DMS53 (cell line): Measurements from ENCODE around the gene MARCHF9.
A peak's percentile ranks its signal among the peaks of the same experiment; 100 is the strongest.

Source experiments
- DNase-seq: peaks from one replicate; lab custom pipeline; 2025; lab: John Stamatoyannopoulos, UW

The MARCHF9 gene

DNA sequence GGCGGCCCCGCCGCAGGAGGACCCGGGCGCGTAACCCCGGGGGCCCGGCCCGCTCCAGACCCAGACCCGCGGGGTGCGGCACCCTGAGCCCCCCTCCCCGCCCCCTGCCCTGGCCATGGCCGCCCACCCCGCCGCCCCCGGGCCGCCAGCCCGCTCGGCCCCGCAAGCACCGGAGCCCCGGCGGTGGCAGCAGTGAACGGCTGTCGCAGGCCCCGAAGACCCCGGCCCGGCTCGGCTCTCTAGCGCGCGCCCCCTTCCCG lies 221 bp downstream of the MARCHF9 start:
- no peak for DNase-seq

DNA sequence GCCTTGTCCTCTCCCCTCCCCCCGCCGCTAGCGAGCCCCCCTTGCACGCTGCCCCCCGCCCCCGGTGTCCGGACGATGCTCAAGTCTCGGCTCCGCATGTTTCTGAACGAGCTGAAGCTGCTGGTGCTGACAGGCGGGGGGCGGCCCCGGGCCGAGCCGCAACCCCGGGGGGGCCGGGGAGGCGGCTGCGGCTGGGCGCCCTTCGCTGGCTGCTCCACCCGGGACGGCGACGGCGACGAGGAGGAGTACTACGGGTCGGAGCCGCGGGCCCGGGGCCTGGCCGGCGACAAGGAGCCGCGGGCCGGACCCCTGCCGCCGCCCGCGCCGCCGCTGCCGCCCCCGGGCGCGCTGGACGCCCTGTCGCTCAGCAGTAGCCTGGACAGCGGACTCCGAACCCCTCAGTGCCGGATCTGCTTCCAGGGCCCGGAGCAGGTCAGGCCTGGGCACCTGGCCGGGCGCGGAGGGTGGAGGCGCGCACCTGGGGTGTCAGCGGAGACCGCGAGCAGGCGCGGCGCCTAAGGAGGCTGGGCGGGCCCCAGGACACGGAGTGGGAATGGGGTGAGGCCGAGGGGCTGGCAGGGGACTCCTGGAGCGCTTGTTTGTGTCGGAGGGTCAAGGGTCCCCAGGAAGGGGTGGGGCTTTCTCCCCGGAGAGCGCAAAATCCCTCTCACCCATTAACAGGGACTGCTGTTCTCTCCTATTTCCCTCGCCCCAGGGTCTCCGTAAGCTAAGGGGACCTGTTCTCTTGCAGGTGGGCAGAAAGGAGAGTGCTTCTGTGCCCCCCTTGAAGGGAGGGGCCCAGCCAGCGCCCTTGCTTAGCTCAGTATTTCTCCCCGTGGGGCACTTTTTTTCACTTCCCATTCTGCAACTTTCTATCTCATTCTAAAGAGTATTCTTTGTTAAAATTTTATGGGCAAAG lies 810 bp downstream of the MARCHF9 start:
- peak; percentile 79 for DNase-seq

DNA sequence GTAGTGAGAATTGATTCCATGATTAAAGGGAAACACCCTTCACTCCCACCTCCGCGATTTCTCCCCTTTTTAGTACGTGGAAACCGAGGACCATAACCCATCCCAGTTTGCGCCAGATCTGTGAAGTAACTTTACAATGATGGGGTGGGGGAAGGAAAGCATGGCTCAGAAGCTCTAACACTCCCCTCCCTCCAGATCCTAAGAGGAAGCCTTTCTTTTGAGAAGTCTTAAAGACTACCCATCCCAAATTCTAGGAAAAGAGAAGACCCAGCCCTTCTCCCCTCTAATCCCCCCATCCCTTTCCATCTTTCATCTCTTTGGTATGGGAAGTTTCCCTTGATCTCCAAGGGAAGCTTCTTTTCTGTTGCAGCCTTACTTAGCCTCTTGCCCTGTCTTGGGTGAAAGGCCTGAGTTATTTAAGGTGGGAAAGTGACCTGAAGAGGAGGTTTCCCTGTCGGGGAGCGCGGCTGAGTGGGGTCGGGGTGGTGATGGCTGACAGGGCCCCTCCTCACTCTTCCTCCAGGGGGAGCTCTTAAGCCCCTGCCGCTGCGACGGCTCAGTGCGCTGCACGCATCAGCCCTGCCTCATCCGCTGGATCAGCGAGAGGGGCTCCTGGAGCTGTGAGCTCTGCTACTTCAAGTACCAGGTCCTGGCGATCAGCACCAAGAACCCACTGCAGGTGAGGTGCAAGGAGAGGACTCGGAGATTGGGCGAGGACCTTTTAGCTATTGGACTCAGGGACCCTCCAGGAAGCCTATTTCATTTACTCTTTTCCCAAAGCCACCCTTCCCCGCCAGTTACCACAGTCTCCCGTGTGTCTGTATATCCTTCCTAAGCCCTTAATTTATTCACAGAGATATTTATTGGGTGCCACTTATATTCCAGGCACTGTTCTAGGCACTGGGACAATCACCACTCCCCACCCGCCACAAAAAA lies 1.8 kb downstream of the MARCHF9 start:
- peak; percentile 59 for DNase-seq

DNA sequence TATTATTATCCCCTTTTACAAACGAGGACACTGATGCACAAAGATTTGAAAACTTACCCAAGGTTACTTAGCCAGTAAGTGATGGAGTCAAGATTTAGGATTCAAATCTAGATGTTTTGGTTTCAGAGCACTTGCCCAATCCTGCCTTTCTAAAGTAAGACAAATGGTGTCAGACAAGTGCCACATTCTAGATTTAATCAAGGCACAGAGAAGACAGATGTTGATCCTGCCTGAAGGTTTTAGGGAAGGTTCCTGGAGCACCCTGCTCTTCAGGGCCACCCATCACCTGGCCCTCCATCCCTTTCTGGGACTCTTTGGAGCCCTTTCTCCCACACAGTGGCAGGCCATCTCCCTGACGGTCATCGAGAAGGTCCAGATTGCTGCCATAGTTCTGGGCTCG lies 2.9 kb downstream of the MARCHF9 start:
- no peak for DNase-seq

DNA sequence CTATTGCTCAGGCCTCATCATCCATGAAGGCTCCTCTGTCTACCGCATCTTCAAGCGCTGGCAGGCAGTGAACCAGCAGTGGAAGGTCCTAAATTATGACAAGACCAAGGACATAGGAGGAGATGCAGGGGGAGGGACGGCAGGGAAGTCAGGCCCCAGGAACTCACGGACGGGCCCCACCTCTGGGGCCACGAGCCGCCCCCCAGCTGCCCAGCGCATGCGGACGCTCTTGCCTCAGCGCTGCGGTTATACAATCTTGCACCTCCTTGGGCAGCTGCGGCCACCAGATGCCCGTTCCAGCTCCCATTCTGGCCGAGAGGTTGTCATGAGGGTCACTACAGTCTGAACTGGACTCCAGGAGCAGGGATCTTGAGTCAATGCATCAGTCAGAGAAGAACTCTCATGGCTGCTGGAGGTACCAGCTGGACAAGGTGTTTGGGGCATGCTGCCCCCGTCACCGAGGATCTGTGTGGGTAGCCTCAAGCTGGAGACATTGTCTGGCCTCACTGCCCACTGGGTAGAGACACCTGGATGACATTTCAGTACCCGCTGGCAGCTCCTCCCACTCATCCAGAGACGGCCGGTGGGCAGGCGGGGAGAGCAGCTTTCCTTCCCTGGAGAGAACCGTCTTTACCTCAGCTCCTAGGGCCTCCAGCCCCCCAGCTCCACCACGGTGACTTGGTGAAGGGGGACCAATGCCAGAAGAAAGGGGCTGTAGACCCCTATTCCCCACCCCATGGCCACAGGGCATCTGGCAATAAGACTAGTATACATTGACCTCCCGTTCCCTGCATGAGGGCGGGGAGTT lies 3.9 kb downstream of the MARCHF9 start:
- no peak for DNase-seq

DNA sequence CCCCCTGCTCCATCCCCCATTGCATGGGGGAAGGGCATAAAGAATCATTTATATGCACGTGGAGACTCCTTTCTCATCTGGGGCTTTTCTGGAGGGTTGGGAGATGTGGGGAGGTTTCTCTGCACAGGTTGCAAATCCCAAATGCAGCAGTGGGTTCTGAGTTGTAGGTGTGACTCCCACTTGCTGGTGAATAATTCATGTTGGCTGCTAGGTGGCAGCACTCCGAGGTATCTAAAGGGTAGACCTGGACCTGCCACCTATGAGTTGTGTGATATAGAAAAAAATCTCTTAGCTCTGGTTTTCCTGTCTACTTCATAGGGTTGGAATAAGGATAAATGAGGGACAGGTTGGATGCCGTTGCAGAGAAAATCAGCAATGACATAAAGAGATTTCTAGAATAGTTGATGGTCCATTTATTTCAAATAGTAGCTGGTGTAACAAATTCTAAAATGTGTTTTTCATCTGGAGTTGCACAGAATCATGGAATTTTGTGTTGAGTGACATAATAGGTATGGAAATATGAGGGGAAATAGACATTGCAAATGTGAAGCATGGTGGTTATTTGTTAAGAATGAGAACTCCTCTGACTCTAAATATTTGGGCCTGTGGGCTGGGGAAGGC lies 4.6 kb downstream of the MARCHF9 start:
- peak; percentile 86 for DNase-seq

DNA sequence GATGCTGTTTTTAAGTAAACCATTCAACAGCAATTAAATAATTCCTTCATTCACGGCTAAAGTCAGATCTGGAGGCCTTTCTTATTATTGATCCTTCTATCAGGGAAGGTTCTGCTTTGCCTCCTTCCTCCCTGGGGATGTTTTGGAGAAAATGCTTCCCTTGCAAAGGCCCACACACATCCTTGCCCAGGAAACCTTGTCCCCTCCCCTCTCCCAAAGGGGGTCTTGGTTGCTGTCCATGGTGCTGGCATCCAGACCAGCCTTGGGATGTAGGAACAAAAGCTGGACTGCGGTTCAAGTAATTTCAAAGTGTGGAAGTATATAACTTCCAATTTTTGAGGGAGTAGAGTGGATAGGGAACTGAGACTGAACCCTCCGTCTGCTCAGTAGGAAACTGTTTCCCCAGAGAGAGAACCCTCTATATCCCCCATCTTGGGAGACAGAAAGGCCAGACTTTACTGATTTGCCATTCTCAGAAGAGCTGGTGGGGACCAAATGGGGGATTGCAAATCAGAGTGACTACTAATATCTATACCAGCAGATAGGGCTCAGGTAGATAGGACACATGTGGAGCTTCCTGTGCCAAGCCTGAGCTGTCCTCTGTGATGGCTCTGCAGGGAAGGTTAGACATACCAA lies 5.6 kb downstream of the MARCHF9 start:
- DNase-seq, result no peak

DNA sequence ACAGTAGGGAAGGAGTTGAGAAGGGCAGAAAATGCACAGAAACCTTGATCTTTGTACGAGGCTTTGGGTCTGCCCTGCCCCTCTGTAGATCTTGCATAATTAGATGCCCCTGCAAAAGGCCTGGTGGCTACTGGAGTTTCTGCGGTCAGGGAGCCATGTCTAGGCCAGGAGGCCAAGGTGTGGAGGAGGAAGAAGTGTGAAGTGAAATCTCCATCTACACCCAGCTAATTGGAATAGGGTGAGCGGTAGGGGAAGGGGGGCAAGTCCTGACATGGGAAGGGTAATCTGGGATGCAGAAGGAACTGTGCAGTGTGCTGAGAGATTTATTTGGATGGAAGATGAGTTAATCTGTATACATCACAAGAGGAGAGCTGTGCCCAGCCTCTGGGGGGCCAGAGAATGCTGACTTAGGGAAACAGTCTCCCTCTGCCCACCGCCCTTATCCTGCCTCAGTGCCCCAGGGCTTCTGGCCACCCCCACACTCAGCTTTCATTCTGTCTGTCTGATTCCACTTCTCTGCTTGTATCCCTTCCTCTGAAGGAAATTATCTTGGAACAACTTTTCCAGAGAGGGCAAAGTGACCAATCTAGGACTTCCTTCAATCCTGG lies 6.6 kb downstream of the MARCHF9 start:
- DNase-seq, result no peak

DNA sequence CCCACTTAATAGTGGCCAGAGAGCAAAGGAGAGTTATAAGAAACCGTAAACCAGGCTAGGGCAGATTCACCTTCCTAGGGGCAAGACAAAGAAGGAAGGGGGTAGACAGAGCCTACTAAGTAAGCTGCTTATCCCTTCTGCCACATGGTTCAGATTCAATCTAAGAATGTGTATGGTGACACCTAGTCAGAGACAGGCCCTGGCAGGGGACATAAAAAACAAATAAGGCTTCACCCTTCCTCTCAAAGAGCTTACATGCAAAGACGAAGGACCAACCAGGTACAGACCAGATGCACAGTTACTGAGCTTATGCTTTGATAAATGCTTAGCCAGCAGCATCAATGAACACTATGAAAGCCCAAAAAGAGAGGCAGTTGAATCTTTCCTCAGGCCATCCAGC lies 7.6 kb downstream of the MARCHF9 start:
- DNase-seq, result no peak

DNA sequence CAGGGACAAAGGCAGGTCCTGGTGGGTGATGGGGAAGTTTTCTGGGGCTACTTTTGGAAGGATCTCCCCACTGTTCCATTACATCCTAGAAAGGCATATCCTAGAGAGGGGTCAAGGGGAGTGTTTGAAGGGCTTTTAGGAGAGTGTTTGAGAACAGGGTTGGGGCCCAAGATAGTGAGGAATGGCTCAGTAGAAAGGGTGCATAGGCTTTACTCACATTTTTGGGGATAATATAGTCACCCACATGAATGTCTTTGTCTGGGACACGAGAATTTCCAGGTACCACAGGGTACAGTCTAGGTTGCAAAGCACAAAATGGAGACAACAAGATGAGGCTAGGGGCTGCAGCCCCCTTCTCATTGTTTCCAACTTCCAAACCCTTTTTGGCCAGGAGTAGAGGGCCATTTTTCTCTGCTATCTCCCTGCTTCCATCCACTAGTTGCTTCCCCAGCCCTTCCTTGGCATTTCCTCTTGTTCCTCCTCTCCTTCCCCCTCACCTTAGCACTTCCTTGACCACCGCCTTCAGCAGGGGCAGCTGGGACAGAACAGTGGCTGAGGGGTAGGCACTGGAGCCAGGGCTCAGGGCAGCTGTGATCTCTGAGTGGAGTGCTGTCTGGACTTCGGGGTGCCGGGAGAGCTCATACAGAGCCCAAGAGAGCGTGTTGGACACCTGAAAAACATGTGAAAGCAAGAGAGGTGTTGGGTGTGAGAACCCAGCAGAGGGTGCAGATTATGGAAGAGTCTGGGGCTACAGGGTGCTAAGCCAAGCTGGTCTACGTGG lies 9.2 kb downstream of the MARCHF9 start:
- no peak for DNase-seq

DNA sequence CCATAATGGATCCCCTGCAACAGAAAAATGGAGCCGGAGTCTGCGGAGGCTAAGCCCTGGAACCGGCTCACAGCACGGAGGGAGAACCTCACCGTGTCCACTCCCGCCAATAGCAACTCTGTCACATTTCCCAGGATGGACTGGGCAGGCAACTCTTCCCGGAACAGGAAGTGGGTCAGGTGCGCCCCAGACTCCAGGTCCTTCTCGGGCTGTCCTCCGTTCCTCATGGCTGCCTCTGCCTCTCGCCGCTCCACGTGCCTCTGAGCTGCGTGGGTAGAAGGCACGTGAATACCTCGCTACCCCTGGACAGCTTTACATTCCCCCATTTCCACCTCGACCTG lies 9.7 kb downstream of the MARCHF9 start:
- peak; percentile 89 for DNase-seq

DNA sequence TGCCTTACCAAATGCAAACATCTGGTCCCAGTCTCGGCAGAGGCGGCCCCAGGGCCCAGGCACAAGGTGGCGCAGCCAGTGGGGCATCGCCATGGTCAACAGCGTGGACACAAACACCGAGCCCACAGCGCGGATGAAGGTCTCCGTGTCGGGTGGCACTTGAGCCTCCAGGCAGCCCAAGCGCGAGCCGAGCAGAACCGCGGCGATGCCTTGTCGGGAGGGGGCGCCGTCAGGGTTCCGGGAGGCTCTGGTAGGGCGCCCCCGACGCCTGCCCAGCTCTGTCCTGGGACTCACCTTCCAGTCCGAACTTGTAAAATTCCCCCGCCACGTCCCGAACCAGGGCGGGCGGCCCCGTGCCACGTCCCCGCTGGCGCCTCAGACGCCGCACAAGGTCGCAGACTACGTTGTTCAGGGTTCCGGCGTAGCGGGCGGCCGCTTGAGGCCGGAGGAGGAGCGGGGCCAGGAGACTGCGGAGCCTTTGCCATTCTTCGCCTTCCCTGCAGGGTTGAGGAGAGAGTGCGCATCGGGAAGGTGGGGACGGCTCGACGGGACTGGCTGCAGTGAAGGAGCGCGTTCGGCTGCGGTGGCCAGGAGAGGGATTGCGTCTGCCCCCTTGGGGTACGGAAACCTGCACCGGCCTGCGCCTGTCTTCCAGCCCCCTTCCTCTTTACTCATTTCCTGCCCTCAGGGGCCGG lies 10.2 kb downstream of the MARCHF9 start:
- DNase-seq, result peak; percentile 83

DNA sequence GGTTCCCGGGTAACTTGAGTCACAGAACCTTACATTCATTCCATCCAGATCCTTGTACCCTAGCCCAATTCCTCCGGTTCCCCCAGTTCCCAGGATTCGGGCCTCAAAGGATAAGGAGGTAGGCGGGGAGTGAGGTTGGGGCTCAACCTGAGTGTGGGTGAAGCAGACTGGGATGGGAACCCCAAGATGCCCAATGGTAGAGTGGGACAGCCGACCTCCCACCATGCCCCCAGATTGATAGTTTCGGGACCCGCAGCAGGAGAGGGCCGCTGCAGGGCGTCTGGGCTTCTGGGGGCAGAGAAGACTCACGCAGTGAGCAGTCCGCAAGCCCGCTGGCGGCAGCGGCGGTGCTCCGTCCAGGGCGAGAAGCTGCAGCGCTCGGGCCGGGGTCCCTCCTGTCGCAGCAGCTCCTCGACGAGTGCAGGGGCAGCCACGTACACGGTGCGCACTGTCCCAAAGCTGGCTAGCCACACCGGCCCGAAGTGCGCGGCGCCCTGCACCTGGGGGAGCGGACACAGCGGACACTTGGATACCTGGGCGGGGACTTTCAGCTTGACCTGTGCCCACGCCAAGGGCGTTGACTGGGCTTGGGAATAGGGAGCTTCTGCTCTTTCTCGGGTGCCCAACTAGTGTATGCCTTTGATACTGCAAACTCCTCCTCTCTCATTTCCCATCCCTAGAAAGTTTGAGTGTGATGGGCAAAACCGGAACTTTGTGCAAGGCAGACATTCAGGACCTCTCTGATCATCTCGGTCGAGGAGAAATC lies 11.0 kb downstream of the MARCHF9 start:
- DNase-seq, result peak; percentile 62

DNA sequence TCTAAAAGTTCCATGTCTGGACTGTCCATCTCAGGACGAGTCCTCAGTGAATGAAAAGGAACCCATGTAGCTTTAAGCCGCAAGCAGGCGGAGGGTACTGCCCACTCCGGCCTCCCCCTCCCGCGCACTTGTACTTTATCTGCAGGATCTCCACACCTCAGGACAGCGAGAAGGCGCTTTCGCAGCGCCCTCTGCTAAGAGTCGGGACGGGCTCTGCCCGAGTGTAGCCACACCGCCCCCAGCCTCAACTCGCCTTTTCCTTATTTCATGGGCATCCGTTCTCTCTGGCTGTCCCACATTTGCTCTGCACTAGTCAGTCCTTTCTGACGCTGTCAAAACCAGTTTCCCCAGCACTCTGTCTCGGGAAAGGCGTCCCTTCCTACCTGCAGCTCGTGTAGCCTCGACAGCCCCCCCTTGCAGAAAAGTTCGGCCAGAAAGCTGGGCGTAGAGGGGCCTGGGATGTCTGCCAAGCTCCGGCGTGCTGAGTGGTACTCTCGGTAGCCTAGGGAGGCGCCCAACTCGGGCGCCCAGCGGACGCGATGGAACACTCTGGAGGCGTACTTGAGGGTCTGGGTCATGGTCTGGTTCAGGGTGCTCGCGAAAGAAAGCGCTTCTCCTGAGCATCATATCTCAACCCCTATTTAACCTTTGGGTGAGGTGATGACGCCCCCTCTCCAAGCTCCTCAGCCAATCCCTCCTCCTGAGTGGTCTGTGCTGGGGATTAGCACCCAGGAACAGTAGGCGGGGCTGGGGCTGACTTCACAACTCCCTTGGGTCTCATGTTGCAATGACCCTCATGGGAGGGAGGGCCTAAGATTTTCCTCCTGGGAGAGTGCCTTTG lies 11.8 kb downstream of the MARCHF9 start, which contains the start of gene CYP27B1:
CYP27B1 (minus strand) TSS at position 615 of the 841 bp plus-strand sequence; CDS start at position 578, 37 bp downstream.
- DNase-seq, result peak; percentile 62

DNA sequence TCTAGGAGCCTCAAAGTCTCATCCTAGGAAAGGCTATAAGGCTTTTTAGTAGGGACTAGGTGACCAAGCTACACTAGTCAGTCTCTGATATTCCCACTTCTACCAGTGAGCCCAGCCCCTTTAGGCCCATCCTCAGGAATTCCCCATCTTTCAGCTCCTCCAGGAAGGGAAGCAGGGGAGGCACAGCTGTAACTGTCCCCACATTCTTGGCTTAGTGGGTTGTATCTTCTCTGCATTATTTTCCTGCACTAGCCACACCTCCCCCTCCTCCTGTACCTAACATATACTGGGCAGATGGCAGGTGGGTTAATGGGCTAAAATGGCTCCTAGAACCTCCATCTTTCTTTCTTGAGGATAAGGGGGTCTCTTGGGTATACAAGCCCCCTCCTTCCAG lies 12.4 kb downstream of the MARCHF9 start:
- DNase-seq, result no peak

DNA sequence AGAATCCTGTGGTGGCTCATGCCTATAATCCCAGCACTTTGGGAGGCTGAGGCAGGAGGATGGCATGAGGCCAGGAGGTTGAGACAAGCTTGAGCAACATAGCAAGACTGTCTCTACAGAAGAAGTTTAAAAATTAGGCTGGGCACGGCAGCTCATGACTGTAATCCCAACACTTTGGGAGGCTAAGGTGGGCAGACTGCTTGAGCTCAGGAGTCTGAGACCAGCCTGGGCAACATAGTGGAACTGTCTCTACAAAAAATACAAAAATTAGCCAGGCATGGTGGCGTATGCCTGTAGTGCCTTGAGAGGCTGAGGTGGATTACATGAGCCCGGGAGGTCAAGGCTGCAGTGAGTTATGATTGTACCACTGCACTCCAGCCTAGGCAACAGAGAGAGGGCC lies 13.0 kb downstream of the MARCHF9 start:
- no peak for DNase-seq

DNA sequence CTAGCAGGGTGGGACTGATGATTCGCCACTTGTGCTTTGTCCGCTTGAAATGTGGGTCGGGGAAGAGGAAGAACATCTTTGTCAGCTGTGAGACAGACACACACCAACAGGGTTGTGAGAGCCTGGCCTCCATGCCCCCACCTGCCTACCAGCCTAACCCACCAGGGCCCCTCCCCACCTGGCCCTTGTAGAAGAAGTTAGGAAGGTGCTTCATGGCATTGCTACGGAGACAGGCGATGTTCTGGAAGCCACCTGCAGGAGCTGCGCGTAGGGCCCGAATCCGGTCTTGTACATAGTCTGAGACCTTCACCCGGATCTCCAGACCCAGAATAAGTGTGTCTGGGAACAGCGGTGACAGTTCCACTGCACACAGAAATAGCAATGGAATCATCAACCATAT lies 14.7 kb downstream of the MARCHF9 start:
- no peak for DNase-seq

DNA sequence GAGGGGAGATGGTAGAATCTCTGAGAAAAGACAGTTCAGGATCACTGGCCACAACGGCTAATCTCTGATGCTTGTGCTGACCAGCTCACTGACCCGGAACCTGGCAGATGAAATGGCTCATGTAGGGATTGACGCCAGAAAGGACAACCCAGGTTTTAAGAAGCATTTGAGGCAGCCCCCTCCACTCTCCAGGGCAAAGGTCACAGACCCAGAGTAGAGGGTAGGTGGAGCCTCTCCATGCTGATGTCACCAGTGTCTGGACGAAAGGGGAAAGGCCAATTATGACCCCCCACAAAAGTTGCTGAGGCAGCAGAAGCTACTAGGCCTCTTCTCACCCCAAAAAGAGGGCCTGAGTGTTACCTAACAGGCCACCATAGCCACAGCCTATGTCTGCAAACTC lies 15.8 kb downstream of the MARCHF9 start:
- no peak for DNase-seq
